Smooth muscle cell (in vitro differentiated cells): ENCODE data around the gene ASTN2. TPM values are rescaled to one million over a fixed set of nuclear protein-coding genes. Genes with fewer than 3 reads are reported as not detected.

Experiments used
- DNase-seq: peaks from one replicate; lab custom pipeline; 2025; ENCODE audit not compliant: unreplicated experiment; lab: John Stamatoyannopoulos, UW
- H2AFZ ChIP-seq: fragments of 200-600 bp; sonication (generic); 2 replicates; pipeline ENCODE4 v1.6.0; 2016; ENCODE audit warnings: antibody characterized with exemption, low read depth, mild to moderate bottlenecking
- H3F3A ChIP-seq: fragments of 200-600 bp; sonication (generic); 2 replicates; pipeline ENCODE4 v1.6.0; 2017; ENCODE audit warnings: antibody characterized with exemption, low read depth
- H3K27ac ChIP-seq: fragments of 200-600 bp; sonication (generic); 2 replicates; pipeline ENCODE4 v1.5.1; 2016; ENCODE audit warnings: low read depth, mild to moderate bottlenecking
- H3K27me3 ChIP-seq: fragments of 200-600 bp; sonication (generic); 2 replicates; pipeline ENCODE4 v1.6.1; 2016; ENCODE audit warnings: low read depth, mild to moderate bottlenecking
- H3K36me3 ChIP-seq: fragments of 200-600 bp; sonication (generic); 2 replicates; pipeline ENCODE4 v1.5.1; 2016; ENCODE audit warnings: low read depth
- H3K4me1 ChIP-seq: fragments of 200-600 bp; sonication (generic); 2 replicates; pipeline ENCODE4 v1.5.1; 2016; ENCODE audit warnings: low read depth
- H3K4me2 ChIP-seq: fragments of 200-600 bp; sonication (generic); 2 replicates; pipeline ENCODE4 v1.6.0; 2016; ENCODE audit warnings: mild to moderate bottlenecking
- H3K4me3 ChIP-seq: fragments of 200-600 bp; sonication (generic); 2 replicates; pipeline ENCODE4 v1.5.1; 2016; ENCODE audit warnings: mild to moderate bottlenecking
- H3K79me2 ChIP-seq: fragments of 200-600 bp; sonication (generic); 2 replicates; pipeline ENCODE4 v1.6.0; 2016; ENCODE audit warnings: low read depth, mild to moderate bottlenecking
- H3K9ac ChIP-seq: fragments of 200-600 bp; sonication (generic); 2 replicates; pipeline ENCODE4 v1.6.0; 2016; ENCODE audit warnings: low read depth
- H3K9me3 ChIP-seq: fragments of 200-600 bp; sonication (generic); replicated peaks from 2 replicates; pipeline ENCODE4 v1.5.1; 2016; ENCODE audit warnings: low read depth
- H4K20me1 ChIP-seq: fragments of 200-600 bp; sonication (generic); 2 replicates; pipeline ENCODE4 v1.6.0; 2016; ENCODE audit warnings: low read depth
- WGBS: methylation state at CpG from one replicate; pipeline ENCODE4 v1.1.7; 2016; ENCODE audit warnings: low lambda C conversion rate; 5-methylcytosine and 5-hydroxymethylcytosine counted together
- polyA plus RNA-seq: library from polyadenylated mRNA; unstranded; fragments of >200 nt; fragmentation: Nextera tagmentation; extraction: Ambion mirVana; gene quantifications from 2 replicates; pipeline ENCODE4 v1.2.1, GENCODE V29; 2016
- total RNA-seq: library from RNA; depleted of rRNA; stranded (reverse); fragments of >200 nt; gene quantifications from 2 replicates; pipeline ENCODE4 v1.2.3, GENCODE V29; 2014
- TF ChIP-seq, protein P1 (sequence below): fragments of 200-600 bp; sonication (generic); IDR thresholded peaks from 2 replicates; pipeline ENCODE4 v1.5.1; 2017; ENCODE audit warnings: borderline replicate concordance, mild to moderate bottlenecking, antibody characterized with exemption; ENCODE audit not compliant: insufficient read depth, poor library complexity, severe bottlenecking

The ASTN2 gene
- total and polyA plus RNA-seq, 2 experiments from 2014 or later = 6.5 to 6.7 TPM

DNA sequence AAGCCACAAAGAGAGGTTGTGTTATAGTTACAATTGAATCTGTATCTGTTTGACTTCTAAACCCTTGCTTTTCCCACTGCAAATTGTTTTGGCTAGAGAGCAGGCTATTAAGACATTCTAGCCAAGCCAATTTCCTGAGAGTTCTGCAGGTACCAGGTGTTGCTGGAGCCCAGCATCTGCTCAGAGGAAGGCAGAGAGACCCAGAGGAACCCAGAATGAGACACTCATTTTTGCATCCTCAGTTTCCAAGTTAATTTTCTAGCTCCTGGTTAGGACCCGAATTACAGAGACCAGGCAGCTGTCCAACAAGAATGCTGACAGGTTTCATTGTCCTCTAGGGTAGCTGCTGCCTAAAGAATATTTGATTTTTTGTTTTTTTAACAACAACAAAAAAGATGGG is 461.6 kb downstream of the ASTN2 start:
- Histone ChIP-seq H3K9me3 (no peaks in the 10 kb centered on the region), H3K27me3 (no peaks in the 10 kb centered on the region), H3K27ac (no peak overlapping the region), H3K36me3 (no peaks in the 10 kb centered on the region), H4K20me1 (no peaks in the 10 kb centered on the region), H3F3A (no peaks in the 10 kb centered on the region), H2AFZ (no peak overlapping the region), H3K4me3 (no peak overlapping the region), H3K9ac (no peak overlapping the region), H3K4me2 (no peak overlapping the region), H3K79me2 (no peaks in the 10 kb centered on the region), H3K4me1 (no peaks in the 10 kb centered on the region)
- TF ChIP-seq, protein P1, sequence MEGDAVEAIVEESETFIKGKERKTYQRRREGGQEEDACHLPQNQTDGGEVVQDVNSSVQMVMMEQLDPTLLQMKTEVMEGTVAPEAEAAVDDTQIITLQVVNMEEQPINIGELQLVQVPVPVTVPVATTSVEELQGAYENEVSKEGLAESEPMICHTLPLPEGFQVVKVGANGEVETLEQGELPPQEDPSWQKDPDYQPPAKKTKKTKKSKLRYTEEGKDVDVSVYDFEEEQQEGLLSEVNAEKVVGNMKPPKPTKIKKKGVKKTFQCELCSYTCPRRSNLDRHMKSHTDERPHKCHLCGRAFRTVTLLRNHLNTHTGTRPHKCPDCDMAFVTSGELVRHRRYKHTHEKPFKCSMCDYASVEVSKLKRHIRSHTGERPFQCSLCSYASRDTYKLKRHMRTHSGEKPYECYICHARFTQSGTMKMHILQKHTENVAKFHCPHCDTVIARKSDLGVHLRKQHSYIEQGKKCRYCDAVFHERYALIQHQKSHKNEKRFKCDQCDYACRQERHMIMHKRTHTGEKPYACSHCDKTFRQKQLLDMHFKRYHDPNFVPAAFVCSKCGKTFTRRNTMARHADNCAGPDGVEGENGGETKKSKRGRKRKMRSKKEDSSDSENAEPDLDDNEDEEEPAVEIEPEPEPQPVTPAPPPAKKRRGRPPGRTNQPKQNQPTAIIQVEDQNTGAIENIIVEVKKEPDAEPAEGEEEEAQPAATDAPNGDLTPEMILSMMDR = no peak
- no peak for DNase-seq
- WGBS = 73% methylated on average over 1 of the region's 1 CpG

DNA sequence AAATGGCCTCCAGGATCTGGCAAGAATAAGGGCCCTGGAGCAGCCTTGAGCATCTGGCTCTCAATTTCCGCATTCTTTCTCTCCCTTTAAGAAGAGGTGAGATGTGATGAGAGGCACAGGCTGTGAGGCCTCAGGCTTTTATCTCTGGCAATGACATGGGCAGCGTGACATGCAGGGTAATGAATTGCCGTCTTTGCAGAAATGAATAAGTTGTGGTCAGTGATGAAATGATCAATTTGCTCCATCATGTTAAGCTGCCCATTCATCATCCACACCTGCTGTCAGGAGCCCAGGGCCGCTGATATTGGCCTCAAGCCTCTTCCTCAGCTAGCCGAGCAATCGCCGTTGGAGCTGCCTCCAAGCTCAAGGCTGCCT is 462.4 kb downstream of the ASTN2 start:
- no peak overlapping the region for H3K4me2 ChIP-seq
- WGBS = 81% methylated on average over 7 of the region's 7 CpGs
- no peak for DNase-seq
- no peaks in the 10 kb centered on the region for H3K4me1 ChIP-seq
- no peak overlapping the region for H3K4me3 ChIP-seq
- no peaks in the 10 kb centered on the region for H4K20me1 ChIP-seq
- TF ChIP-seq, protein P1 = no peak
- no peak overlapping the region for H3K9ac ChIP-seq
- H3K36me3 ChIP-seq = no peaks in the 10 kb centered on the region
- no peak overlapping the region for H2AFZ ChIP-seq
- no peaks in the 10 kb centered on the region for H3K79me2 ChIP-seq
- no peaks in the 10 kb centered on the region for H3F3A ChIP-seq
- H3K9me3 ChIP-seq = no peaks in the 10 kb centered on the region
- H3K27me3 ChIP-seq = no peaks in the 10 kb centered on the region
- peak overlapping the region; percentile 76 for H3K27ac ChIP-seq

DNA sequence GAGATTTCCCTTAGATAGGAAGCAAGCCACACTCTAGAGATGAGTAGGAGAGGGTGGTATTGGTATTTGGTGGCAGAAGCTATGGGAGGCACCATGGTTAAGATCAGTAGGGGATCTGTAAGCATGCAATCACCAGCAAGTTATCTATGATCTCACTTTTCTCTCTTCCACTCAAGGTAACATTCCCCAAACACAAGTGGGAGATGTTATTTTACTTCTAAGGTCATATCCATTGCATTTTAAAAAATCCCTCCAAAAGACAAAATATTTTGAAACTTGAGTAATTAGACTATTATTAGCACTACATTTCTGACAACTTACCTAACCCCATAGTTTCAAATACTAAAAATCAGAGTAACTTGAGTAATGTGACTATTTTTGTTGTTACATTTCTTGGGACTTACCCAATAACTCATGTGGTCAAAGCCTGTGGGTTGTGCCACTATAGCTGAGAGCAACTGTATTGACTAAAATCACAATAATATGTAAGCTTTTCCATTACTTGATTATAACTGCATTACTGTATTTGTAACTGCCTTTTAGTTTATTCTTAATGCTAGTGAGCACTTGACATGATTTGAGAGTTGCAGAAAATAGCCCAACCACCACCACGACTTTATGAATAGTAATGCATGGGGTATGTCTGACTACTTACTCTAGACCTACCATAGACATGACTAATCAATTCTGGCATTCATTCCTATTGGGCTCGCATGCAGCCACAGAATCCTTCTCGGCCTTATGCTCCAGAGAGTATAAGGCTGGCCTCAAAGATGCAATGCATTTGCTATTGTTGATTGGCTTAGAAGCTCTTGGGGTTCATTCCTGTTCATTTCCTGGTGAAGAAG is 463.0 kb downstream of the ASTN2 start:
- Histone ChIP-seq H3K79me2 (no peaks in the 10 kb centered on the region), H3K4me1 (no peaks in the 10 kb centered on the region), H3K9ac (no peak overlapping the region), H2AFZ (no peak overlapping the region), H3K9me3 (no peaks in the 10 kb centered on the region), H4K20me1 (no peaks in the 10 kb centered on the region), H3K4me3 (no peak overlapping the region), H3K27ac (peak overlapping the region; percentile 76), H3F3A (no peaks in the 10 kb centered on the region), H3K4me2 (peak overlapping the region; percentile 0), H3K36me3 (no peaks in the 10 kb centered on the region), H3K27me3 (no peaks in the 10 kb centered on the region)
- TF ChIP-seq, protein P1 = no peak
- 25% methylated on average over 3 of the region's 3 CpGs for WGBS
- DNase-seq = no peak

DNA sequence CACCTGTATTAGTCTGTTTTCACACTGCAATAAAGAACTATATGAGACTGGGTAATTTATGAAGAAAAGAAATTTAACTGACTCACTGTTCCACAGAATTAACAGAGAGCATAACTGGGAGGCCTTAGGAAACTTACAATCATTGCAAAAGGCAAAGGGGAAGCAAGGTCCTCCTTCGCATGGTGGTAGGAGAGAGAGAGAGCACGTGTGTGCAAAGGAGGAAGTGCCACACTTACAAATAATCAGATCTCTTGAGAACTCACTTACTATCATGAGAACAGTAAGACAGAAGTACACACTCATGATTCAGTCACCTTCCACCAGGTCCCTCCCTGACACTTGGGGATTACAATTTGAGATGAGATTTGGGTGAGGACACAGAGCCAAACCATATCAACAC is 469.0 kb downstream of the ASTN2 start:
- no peak overlapping the region for H3K4me3 ChIP-seq
- no peaks in the 10 kb centered on the region for H3K9me3 ChIP-seq
- no peaks in the 10 kb centered on the region for H3K27me3 ChIP-seq
- no peaks in the 10 kb centered on the region for H3K4me1 ChIP-seq
- H3K9ac ChIP-seq = no peak overlapping the region
- H3F3A ChIP-seq = no peaks in the 10 kb centered on the region
- H3K4me2 ChIP-seq = no peak overlapping the region
- no peak overlapping the region for H2AFZ ChIP-seq
- no peaks in the 10 kb centered on the region for H3K79me2 ChIP-seq
- H3K27ac ChIP-seq = no peak overlapping the region
- no peaks in the 10 kb centered on the region for H3K36me3 ChIP-seq
- TF ChIP-seq, protein P1 = no peak
- DNase-seq = no peak
- no peaks in the 10 kb centered on the region for H4K20me1 ChIP-seq
- WGBS = 82% methylated on average over 2 of the region's 2 CpGs
